Pancreas (tissue), 10 donors: ENCODE measurements around the gene ACTL10. TPM values are rescaled to one million over a fixed set of nuclear protein-coding genes. Genes with fewer than 3 reads are reported as not detected.

Experiments used
- ATAC-seq, 4 donors: fragments of 200-7000 bp; cut with Tn5 transposase; one replicate each; pipeline versions ENCODE4 v1.8.0 to v1.9.1; 2020; ENCODE audit warnings: mild to moderate bottlenecking in 4 of 4, moderate library complexity in 4 of 4
- DNase-seq, 6 donors: peaks; one replicate each; pipeline ENCODE4 v3.0.0-alpha.2; 2020
- FAIRE-seq: peaks from 2 replicates; lab custom pipeline; 2012; peaks lifted over from hg19 to GRCh38; lab: Jason Lieb, UNC
- H3K27ac ChIP-seq, 4 donors: fragments of 200-600 bp; sonication (generic); 1 replicate in 3 of 4; 2 replicates in 1 of 4; pipeline versions ENCODE4 v1.5.0 to v1.8.0; 2020
- H3K27me3 ChIP-seq, 4 donors: fragments of 200-600 bp; one replicate each; pipeline ENCODE4 v1.8.0; 2021
- H3K36me3 ChIP-seq, 3 donors: fragments of 200-600 bp; sonication (generic) in 1 of 3; one replicate each; pipeline versions ENCODE4 v1.5.0 to v1.8.0; 2020 to 2021
- H3K4me1 ChIP-seq, 3 donors: fragments of 200-600 bp; one replicate each; pipeline ENCODE4 v1.8.0; 2021
- H3K4me3 ChIP-seq, 4 donors: fragments of 200-600 bp; sonication (generic) in 2 of 4; one replicate each; pipeline versions ENCODE4 v1.5.0 to v1.8.0; 2020 to 2021
- H3K9me3 ChIP-seq, 4 donors: fragments of 200-600 bp; one replicate each; pipeline ENCODE4 v1.8.0; 2021
- CTCF ChIP-seq, 4 donors: fragments of 200-600 bp; sonication (generic) in 3 of 4; IDR thresholded peaks; one replicate each; pipeline versions ENCODE4 v1.5.0 to v1.8.0; 2021; ENCODE audit warnings: antibody characterized with exemption in 4 of 4
- WGBS, 2 donors: extraction: QIAGEN DNeasy Blood & Tissue Kit; methylation state at CpG; one replicate each; pipeline ENCODE4 v1.1.7; 2013; 5-methylcytosine and 5-hydroxymethylcytosine counted together
- intact Hi-C, 3 donors: fragments of 100-400 bp; cut with DNase I; formaldehyde crosslinking; loops; one replicate each; pipeline versions ENCODE4 v1.11.1 to v1.14.2; 2022
- polyA plus RNA-seq, 2 donors: library from polyadenylated mRNA; stranded (reverse); fragments of 200-250 nt; gene quantifications; one replicate each; pipeline ENCODE4 v1.2.3, GENCODE V29; 2013
- total RNA-seq, 6 donors: library from RNA; stranded (reverse); fragmentation: NEBNext Ultra II Directional in 4 of 6; extraction: Animal tissue kit (Norgen Biotek cat#: 25700) in 4 of 6; gene quantifications; one replicate each; pipeline versions ENCODE4 v1.2.1 to v1.2.4, GENCODE V29; 2021 to 2023
- donor health status: healthy with polysubstance abuse.
- donor health status: DM: no; HTN: no; CAD: no; lungs with moderate emphysema.
- donor health status: DM: no; HTN: no; CAD: no.
- donor health status: control.
- donor health status: control.
- donor health status: Bipolar disorder and iron deficiency.
- donor health status: DM: yes; HTN: yes; CAD: no.
- donor health status: DM: no; HTN: no; CAD: no.
- donor health status: DM: no; HTN: no; CAD: no.
- donor health status: DM: yes; HTN: yes; CAD: no.

ACTL10 gene
- total and polyA plus RNA-seq, 8 donors: 1.6 to 3.5 (median 2.6) TPM

- Histone ChIP-seq H3K9me3 (no peaks in the 10 kb centered on the region), H3K4me3 (no peak overlapping the region), H3K27ac (no peak overlapping the region), H3K4me1 (no peaks in the 10 kb centered on the region), H3K27me3 (no peaks in the 10 kb centered on the region), H3K36me3 (peaks cover 0 to 19% (median 4%) of the 10 kb centered on the region in 3 donors)
- no peak for ATAC-seq
- 85 to 89% methylated on average over 16 of the region's 16 CpGs for WGBS, 2 donors
- DNase-seq: no peak
- no peak for FAIRE-seq
- intact Hi-C loops: no loop called here
- TF ChIP-seq CTCF (IDR thresholded peaks at IDR 0.05): no peak
Measured at GRCh38 chr20:33709905-33710541, 43.3 kb downstream of the ACTL10 start.

GRCh38 chr20:33710681-33711445, 44.1 kb downstream of the ACTL10 start:
- Histone ChIP-seq H3K36me3 (peaks cover 0 to 19% (median 4%) of the 10 kb centered on the region in 3 donors), H3K4me3 (no peak overlapping the region), H3K27me3 (no peaks in the 10 kb centered on the region), H3K4me1 (no peaks in the 10 kb centered on the region), H3K27ac (no peak overlapping the region), H3K9me3 (no peaks in the 10 kb centered on the region)
- no peak for TF ChIP-seq CTCF (IDR thresholded peaks at IDR 0.05)
- intact Hi-C loops: no loop called here
- 77 to 78% methylated on average over 14 of the region's 14 CpGs for WGBS, 2 donors
- FAIRE-seq: no peak
- no peak for ATAC-seq
- DNase-seq: no peak

GRCh38 chr20:33711446-33711738, 44.6 kb downstream of the ACTL10 start:
- Histone ChIP-seq H3K27me3 (no peaks in the 10 kb centered on the region), H3K27ac (no peak overlapping the region), H3K4me3 (no peak overlapping the region), H3K9me3 (no peaks in the 10 kb centered on the region), H3K36me3 (peaks cover 0 to 19% (median 4%) of the 10 kb centered on the region in 3 donors), H3K4me1 (no peaks in the 10 kb centered on the region)
- FAIRE-seq (no peak), DNase-seq (no peak), ATAC-seq (no peak)
- WGBS, 2 donors: 60 to 92% methylated on average over 1 of the region's 1 CpG
- TF ChIP-seq CTCF (IDR thresholded peaks at IDR 0.05): no peak
- intact Hi-C loops: no loop called here

GRCh38 chr20:33713865-33714367, 47.2 kb downstream of the ACTL10 start:
- Histone ChIP-seq H3K4me3 (no peak overlapping the region), H3K27ac (no peak overlapping the region), H3K9me3 (no peaks in the 10 kb centered on the region), H3K27me3 (no peaks in the 10 kb centered on the region), H3K36me3 (peaks cover 0 to 19% (median 4%) of the 10 kb centered on the region in 3 donors), H3K4me1 (peaks cover 0 to under 1% (median under 1%) of the 10 kb centered on the region in 3 donors)
- DNase-seq (no peak), ATAC-seq (no peak), FAIRE-seq (no peak)
- intact Hi-C loops: no loop called here
- 89 to 90% methylated on average over 10 of the region's 10 CpGs for WGBS, 2 donors
- TF ChIP-seq CTCF (IDR thresholded peaks at IDR 0.05): no peak

- TF ChIP-seq CTCF (IDR thresholded peaks at IDR 0.05): no peak
- peaks cover 0 to 15% (median 4%) of the 10 kb centered on the region in 3 donors for H3K36me3 ChIP-seq
- WGBS, 2 donors: 86 to 91% methylated on average over 2 of the region's 2 CpGs
- H3K4me3 ChIP-seq: no peak overlapping the region
- H3K27me3 ChIP-seq: no peaks in the 10 kb centered on the region
- H3K27ac ChIP-seq: no peak overlapping the region
- H3K4me1 ChIP-seq: peaks cover 0 to 8% (median 5%) of the 10 kb centered on the region in 3 donors
- H3K9me3 ChIP-seq: no peaks in the 10 kb centered on the region
- intact Hi-C loops: no loop called here
- ATAC-seq (no peak), DNase-seq (no peak), FAIRE-seq (no peak)
Measured at GRCh38 chr20:33716498-33716897, 49.8 kb downstream of the ACTL10 start.
